ENCODE results near the gene A4GALT.

DNA sequence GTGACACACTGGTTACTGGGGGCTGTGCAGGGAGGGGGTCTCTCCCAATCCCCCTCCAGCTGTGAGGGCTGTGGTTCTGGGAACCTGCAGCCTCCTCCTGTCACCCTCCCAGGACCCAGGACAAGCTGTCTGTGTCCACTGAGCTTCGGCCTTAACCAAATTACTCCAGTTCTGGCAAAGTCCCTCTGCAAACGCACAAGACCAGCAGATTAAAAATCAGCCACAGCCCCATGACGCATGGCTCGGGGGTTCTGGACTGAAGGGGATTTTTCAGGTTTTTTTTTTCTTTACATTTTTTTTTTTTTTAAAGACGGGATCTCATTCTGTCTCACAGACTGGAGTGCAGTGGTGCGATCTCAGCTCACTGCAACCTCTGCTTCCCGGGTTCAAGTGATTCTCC is 32.2 kb upstream of the A4GALT start:
- TF ChIP-seq EZH2 (IDR thresholded peaks at IDR 0.05; ENCODE audit: borderline replicate concordance, low read depth, low read length, severe bottlenecking) (no peak), CTCF (IDR thresholded peaks at IDR 0.05; ENCODE audit: borderline replicate concordance, extremely low read depth, low read length, poor library complexity, severe bottlenecking) (no peak)

Measured in DND-41 (cell line).